ENCODE measurements around the gene MFAP4. TPM values are rescaled to one million over a fixed set of nuclear protein-coding genes. Genes with fewer than 3 reads are reported as not detected.

The MFAP4 gene
- total RNA-seq, 1 donor from 2014 or later: 0.93 TPM

DNA sequence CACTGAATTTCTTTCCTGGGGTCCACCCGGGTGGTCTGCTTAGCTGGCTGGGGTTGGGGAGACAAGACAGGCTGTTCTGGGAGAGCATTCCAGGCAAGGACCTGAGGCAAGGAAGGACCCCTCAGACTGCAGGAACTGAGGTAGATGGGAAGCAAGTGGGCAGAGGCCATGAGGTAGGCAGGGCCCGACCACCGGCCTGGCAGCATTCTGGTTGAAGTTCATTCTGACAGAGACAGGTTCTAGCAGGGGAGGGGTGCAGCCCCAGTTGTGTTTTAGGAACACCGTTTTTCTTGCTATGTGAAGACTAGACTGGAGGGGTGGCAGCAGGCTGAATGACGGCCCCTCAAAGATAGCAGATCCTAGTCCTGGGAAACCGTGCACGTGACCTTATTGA lies 41.9 kb downstream of the MFAP4 start:
- Mint-ChIP-seq H3K36me3 (ENCODE audit: low read depth, unreplicated experiment) (no peaks in the 10 kb centered on the region), H3K4me3 (ENCODE audit: unreplicated experiment) (no peak overlapping the region), H3K9me3 (ENCODE audit: unreplicated experiment) (no peaks in the 10 kb centered on the region), H3K4me1 (ENCODE audit: low read depth, unreplicated experiment) (peaks cover 21% of the 10 kb centered on the region), H3K27ac (ENCODE audit: unreplicated experiment) (no peak overlapping the region), H3K27me3 (ENCODE audit: low read depth, unreplicated experiment) (no peaks in the 10 kb centered on the region)
- Histone ChIP-seq H3K4me2 (ENCODE audit: low read length) (no peak overlapping the region), H3K4me3 (ENCODE audit: insufficient read depth, low read depth, low read length) (no peak overlapping the region), H3K27me3 (ENCODE audit: insufficient read depth, low read length) (no peaks in the 10 kb centered on the region), H2AFZ (ENCODE audit: low read depth, low read length) (no peak overlapping the region), H3K9me3 (ENCODE audit: insufficient read depth, low read depth, low read length) (no peaks in the 10 kb centered on the region), H4K20me1 (ENCODE audit: insufficient read depth, low read length) (no peaks in the 10 kb centered on the region), H3K27ac (ENCODE audit: low read depth, low read length) (no peak overlapping the region), H3K79me2 (ENCODE audit: insufficient read depth, low read length) (no peaks in the 10 kb centered on the region), H3K36me3 (ENCODE audit: insufficient read depth, low read length) (no peaks in the 10 kb centered on the region), H3K4me1 (ENCODE audit: insufficient read depth, low read length) (peaks cover 32% of the 10 kb centered on the region), H3K9ac (ENCODE audit: low read length) (no peak overlapping the region)
- FAIRE-seq: no peak
- TF ChIP-seq, protein P1, sequence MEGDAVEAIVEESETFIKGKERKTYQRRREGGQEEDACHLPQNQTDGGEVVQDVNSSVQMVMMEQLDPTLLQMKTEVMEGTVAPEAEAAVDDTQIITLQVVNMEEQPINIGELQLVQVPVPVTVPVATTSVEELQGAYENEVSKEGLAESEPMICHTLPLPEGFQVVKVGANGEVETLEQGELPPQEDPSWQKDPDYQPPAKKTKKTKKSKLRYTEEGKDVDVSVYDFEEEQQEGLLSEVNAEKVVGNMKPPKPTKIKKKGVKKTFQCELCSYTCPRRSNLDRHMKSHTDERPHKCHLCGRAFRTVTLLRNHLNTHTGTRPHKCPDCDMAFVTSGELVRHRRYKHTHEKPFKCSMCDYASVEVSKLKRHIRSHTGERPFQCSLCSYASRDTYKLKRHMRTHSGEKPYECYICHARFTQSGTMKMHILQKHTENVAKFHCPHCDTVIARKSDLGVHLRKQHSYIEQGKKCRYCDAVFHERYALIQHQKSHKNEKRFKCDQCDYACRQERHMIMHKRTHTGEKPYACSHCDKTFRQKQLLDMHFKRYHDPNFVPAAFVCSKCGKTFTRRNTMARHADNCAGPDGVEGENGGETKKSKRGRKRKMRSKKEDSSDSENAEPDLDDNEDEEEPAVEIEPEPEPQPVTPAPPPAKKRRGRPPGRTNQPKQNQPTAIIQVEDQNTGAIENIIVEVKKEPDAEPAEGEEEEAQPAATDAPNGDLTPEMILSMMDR (IDR thresholded peaks at IDR 0.05; ENCODE audit: insufficient read depth, low read depth, low read length): no peak
- TF ChIP-seq EZH2 (IDR thresholded peaks at IDR 0.05; ENCODE audit: insufficient read depth, low read length): no peak
- no peak for DNase-seq (ENCODE audit: low read depth)

DNA sequence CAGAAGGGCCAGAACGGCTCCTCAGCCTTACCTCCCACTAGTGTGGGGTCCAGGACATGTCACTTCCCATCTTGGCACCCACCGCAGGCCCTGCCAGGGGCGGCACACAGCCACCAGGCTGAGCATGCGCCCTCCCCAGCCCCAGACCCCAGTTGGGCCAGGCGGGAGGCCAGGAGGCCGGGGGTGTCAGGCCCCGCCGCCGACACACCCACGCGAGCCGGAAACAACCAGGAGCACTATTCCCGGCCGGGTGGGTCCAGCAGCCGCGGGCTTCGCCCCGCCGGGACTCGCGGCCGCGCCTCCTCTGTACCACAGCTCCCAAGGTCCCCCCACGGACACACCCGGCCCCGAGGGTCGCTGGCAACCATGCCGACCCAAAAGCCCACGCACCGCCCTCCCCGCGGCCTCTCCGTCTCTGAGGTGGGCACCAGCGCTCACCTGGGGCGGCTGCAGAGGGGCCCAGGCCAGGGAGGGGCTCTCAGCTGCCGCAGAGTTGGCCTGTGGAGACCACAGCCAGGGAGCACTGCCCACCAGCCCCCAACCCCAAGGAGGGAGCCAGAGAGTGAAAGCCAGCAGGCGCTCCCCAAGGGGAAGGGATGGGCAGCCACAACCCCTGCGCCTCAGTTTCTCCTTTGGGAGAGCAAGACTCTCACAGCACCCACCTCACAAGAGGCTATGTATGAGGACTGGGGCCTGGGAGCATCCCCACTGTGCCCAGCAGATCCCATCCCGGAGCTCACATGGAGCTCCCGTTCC lies 42.5 kb downstream of the MFAP4 start:
- Mint-ChIP-seq H3K36me3 (ENCODE audit: low read depth, unreplicated experiment) (no peaks in the 10 kb centered on the region), H3K27ac (ENCODE audit: unreplicated experiment) (no peak overlapping the region), H3K27me3 (ENCODE audit: low read depth, unreplicated experiment) (no peaks in the 10 kb centered on the region), H3K9me3 (ENCODE audit: unreplicated experiment) (no peaks in the 10 kb centered on the region), H3K4me1 (ENCODE audit: low read depth, unreplicated experiment) (peaks cover 22% of the 10 kb centered on the region), H3K4me3 (ENCODE audit: unreplicated experiment) (no peak overlapping the region)
- Histone ChIP-seq H3K27me3 (ENCODE audit: insufficient read depth, low read length) (no peaks in the 10 kb centered on the region), H3K79me2 (ENCODE audit: insufficient read depth, low read length) (no peaks in the 10 kb centered on the region), H3K4me1 (ENCODE audit: insufficient read depth, low read length) (peaks cover 32% of the 10 kb centered on the region), H2AFZ (ENCODE audit: low read depth, low read length) (no peak overlapping the region), H3K4me3 (ENCODE audit: insufficient read depth, low read depth, low read length) (no peak overlapping the region), H4K20me1 (ENCODE audit: insufficient read depth, low read length) (no peaks in the 10 kb centered on the region), H3K27ac (ENCODE audit: low read depth, low read length) (no peak overlapping the region), H3K36me3 (ENCODE audit: insufficient read depth, low read length) (no peaks in the 10 kb centered on the region), H3K4me2 (ENCODE audit: low read length) (no peak overlapping the region), H3K9ac (ENCODE audit: low read length) (no peak overlapping the region), H3K9me3 (ENCODE audit: insufficient read depth, low read depth, low read length) (no peaks in the 10 kb centered on the region)
- TF ChIP-seq, protein P1 (IDR thresholded peaks at IDR 0.05; ENCODE audit: insufficient read depth, low read depth, low read length): no peak
- no peak for TF ChIP-seq EZH2 (IDR thresholded peaks at IDR 0.05; ENCODE audit: insufficient read depth, low read length)
- FAIRE-seq: no peak
- DNase-seq (ENCODE audit: low read depth): no peak

DNA sequence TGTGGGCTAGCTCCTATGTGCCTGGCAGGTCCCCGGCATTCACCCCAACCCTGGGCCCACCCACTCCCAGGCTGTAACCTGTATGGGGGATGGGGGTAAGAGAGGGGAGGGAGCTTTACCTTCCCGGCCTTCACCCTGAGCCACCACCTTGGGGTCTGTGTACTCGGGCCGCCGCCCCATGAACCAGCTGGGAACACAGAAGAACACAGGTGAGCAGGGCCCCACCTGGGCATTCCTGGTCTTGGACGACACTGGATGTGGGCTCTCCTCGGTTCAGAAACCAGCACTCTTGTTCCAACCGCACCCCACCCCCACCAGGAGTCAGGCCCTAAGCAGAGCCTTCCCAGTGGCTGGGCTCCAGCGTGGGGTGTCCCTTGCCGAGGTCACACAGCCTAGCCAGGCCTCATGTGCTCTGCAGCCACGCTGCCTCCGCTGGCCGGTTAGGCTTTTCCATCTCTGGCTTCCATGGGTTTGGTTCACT lies 43.3 kb downstream of the MFAP4 start:
- Mint-ChIP-seq H3K27me3 (ENCODE audit: low read depth, unreplicated experiment) (no peaks in the 10 kb centered on the region), H3K4me3 (ENCODE audit: unreplicated experiment) (no peak overlapping the region), H3K36me3 (ENCODE audit: low read depth, unreplicated experiment) (no peaks in the 10 kb centered on the region), H3K4me1 (ENCODE audit: low read depth, unreplicated experiment) (peaks cover 28% of the 10 kb centered on the region), H3K27ac (ENCODE audit: unreplicated experiment) (no peak overlapping the region), H3K9me3 (ENCODE audit: unreplicated experiment) (no peaks in the 10 kb centered on the region)
- TF ChIP-seq, protein P1 (IDR thresholded peaks at IDR 0.05; ENCODE audit: insufficient read depth, low read depth, low read length): no peak
- no peak for TF ChIP-seq EZH2 (IDR thresholded peaks at IDR 0.05; ENCODE audit: insufficient read depth, low read length)
- no peaks in the 10 kb centered on the region for H3K9me3 ChIP-seq (ENCODE audit: insufficient read depth, low read depth, low read length)
- no peaks in the 10 kb centered on the region for H4K20me1 ChIP-seq (ENCODE audit: insufficient read depth, low read length)
- H3K36me3 ChIP-seq (ENCODE audit: insufficient read depth, low read length): no peaks in the 10 kb centered on the region
- FAIRE-seq: no peak
- no peak overlapping the region for H3K4me3 ChIP-seq (ENCODE audit: insufficient read depth, low read depth, low read length)
- no peak overlapping the region for H3K9ac ChIP-seq (ENCODE audit: low read length)
- no peaks in the 10 kb centered on the region for H3K27me3 ChIP-seq (ENCODE audit: insufficient read depth, low read length)
- no peak overlapping the region for H3K4me2 ChIP-seq (ENCODE audit: low read length)
- H2AFZ ChIP-seq (ENCODE audit: low read depth, low read length): no peak overlapping the region
- no peaks in the 10 kb centered on the region for H3K79me2 ChIP-seq (ENCODE audit: insufficient read depth, low read length)
- peaks cover 32% of the 10 kb centered on the region for H3K4me1 ChIP-seq (ENCODE audit: insufficient read depth, low read length)
- H3K27ac ChIP-seq (ENCODE audit: low read depth, low read length): no peak overlapping the region
- no peak for DNase-seq (ENCODE audit: low read depth)

Data from astrocyte (in vitro differentiated cells and primary cell).